Mesothelial cell of epicardium (in vitro differentiated cells): ENCODE data around the gene CDC42EP5. TPM values are rescaled to one million over a fixed set of nuclear protein-coding genes. Genes with fewer than 3 reads are reported as not detected.
A peak's percentile ranks its signal among the peaks of the same experiment; 100 is the strongest.

Source experiments
- DNase-seq, 2 experiments: peaks; one replicate each; pipeline ENCODE4 v3.0.0; 2021; ENCODE audit warnings: low spot score in 2 of 2; ENCODE audit not compliant: unreplicated experiment in 2 of 2
- H3K27ac Mint-ChIP-seq: 2 replicates; pipeline ENCODE4 v1.8.0; 2021; ENCODE audit warnings: mixed read lengths
- H3K27me3 Mint-ChIP-seq: 2 replicates; pipeline ENCODE4 v1.8.0; 2021; ENCODE audit warnings: low read depth, mixed read lengths
- H3K36me3 Mint-ChIP-seq: 2 replicates; pipeline ENCODE4 v1.8.0; 2021; ENCODE audit warnings: mixed read lengths
- H3K4me1 Mint-ChIP-seq: 2 replicates; pipeline ENCODE4 v1.8.0; 2021; ENCODE audit warnings: mixed read lengths
- H3K4me3 Mint-ChIP-seq: 2 replicates; pipeline ENCODE4 v1.8.0; 2021; ENCODE audit warnings: mild to moderate bottlenecking, moderate library complexity, mixed read lengths
- H3K9me3 Mint-ChIP-seq: 2 replicates; pipeline ENCODE4 v1.8.0; 2021; ENCODE audit warnings: mixed read lengths
- CTCF ChIP-seq: fragments of 200-600 bp; sonication (generic); IDR thresholded peaks from one replicate; pipeline ENCODE4 v1.5.0; 2021; ENCODE audit warnings: antibody characterized with exemption; ENCODE audit not compliant: unreplicated experiment
- total RNA-seq: library from RNA; stranded (reverse); gene quantifications from 3 replicates; pipeline ENCODE4 v1.2.1, GENCODE V29; 2021

The CDC42EP5 gene
- total RNA-seq, 1 donor from 2014 or later, result 126 TPM

GRCh38 chr19:54429545-54430227 is 43.4 kb downstream of the CDC42EP5 start:
- no peak for TF ChIP-seq CTCF
- no peaks in the 10 kb centered on the region for H3K9me3 Mint-ChIP-seq
- peak overlapping the region; percentile 16 for H3K27ac Mint-ChIP-seq
- peaks cover 42% of the 10 kb centered on the region for H3K27me3 Mint-ChIP-seq
- no peak for DNase-seq
- peak overlapping the region; percentile 51 for H3K4me3 Mint-ChIP-seq
- H3K4me1 Mint-ChIP-seq, result peaks cover 24% of the 10 kb centered on the region
- no peaks in the 10 kb centered on the region for H3K36me3 Mint-ChIP-seq

GRCh38 chr19:54429176-54429495 is 44.0 kb downstream of the CDC42EP5 start:
- H3K27me3 Mint-ChIP-seq, result peaks cover 47% of the 10 kb centered on the region
- H3K4me3 Mint-ChIP-seq, result peak overlapping the region; percentile 48
- TF ChIP-seq CTCF, result no peak
- H3K4me1 Mint-ChIP-seq, result peaks cover 24% of the 10 kb centered on the region
- no peaks in the 10 kb centered on the region for H3K36me3 Mint-ChIP-seq
- H3K9me3 Mint-ChIP-seq, result no peaks in the 10 kb centered on the region
- no peak for DNase-seq
- peak overlapping the region; percentile 16 for H3K27ac Mint-ChIP-seq

- Mint-ChIP-seq H3K4me3 (peak overlapping the region; percentile 48), H3K36me3 (no peaks in the 10 kb centered on the region), H3K4me1 (peaks cover 24% of the 10 kb centered on the region), H3K27ac (no peak overlapping the region), H3K27me3 (peaks cover 53% of the 10 kb centered on the region), H3K9me3 (no peaks in the 10 kb centered on the region)
- DNase-seq, result no peak
- no peak for TF ChIP-seq CTCF
Measured at GRCh38 chr19:54428323-54429175, 44.5 kb downstream of the CDC42EP5 start.

- Mint-ChIP-seq H3K27ac (no peak overlapping the region), H3K4me3 (no peak overlapping the region), H3K36me3 (no peaks in the 10 kb centered on the region), H3K9me3 (no peaks in the 10 kb centered on the region), H3K27me3 (peaks cover 62% of the 10 kb centered on the region), H3K4me1 (peaks cover 24% of the 10 kb centered on the region)
- TF ChIP-seq CTCF, result no peak
- no peak for DNase-seq
Measured at GRCh38 chr19:54427586-54427985, 45.5 kb downstream of the CDC42EP5 start.

GRCh38 chr19:54426291-54426931 is 46.7 kb downstream of the CDC42EP5 start:
- Mint-ChIP-seq H3K36me3 (no peaks in the 10 kb centered on the region), H3K27me3 (peaks cover 74% of the 10 kb centered on the region), H3K4me3 (no peak overlapping the region), H3K4me1 (peaks cover 18% of the 10 kb centered on the region), H3K9me3 (no peaks in the 10 kb centered on the region), H3K27ac (no peak overlapping the region)
- DNase-seq, result no peak
- TF ChIP-seq CTCF, result no peak
